ENCODE results near the gene SLC27A5. TPM values are rescaled to one million over a fixed set of nuclear protein-coding genes. Genes with fewer than 3 reads are reported as not detected.

SLC27A5 gene
- polyA plus RNA-seq, 4 donors = 9.7 to 13.4 (median 10.1) TPM

Other genes starting within 250 kb of the SLC27A5 start
- 1 to 10 TPM; 6.1 to 9.9 (median 7.9) TPM for gene ZNF8, start 233.0 kb downstream of the SLC27A5 start, polyA plus RNA-seq (ENCODE audit: insufficient read length in 4 of 4)
- gene ERVK3-1, start 206.6 kb downstream of the SLC27A5 start, polyA plus RNA-seq (ENCODE audit: insufficient read length in 4 of 4) = 10 to 100 TPM; 49.7 to 58.3 (median 51.6) TPM
- 1 to 10 TPM; 3.0 to 4.2 (median 3.5) TPM for gene ZSCAN22, start 185.0 kb downstream of the SLC27A5 start, polyA plus RNA-seq (ENCODE audit: insufficient read length in 4 of 4)
- 1 to 10 TPM; 1.3 to 2.0 (median 1.5) TPM for gene A1BG, start 158.5 kb downstream of the SLC27A5 start, polyA plus RNA-seq (ENCODE audit: insufficient read length in 4 of 4)
- 1 to 10 TPM; 3.4 to 7.9 (median 5.6) TPM for gene ZNF497, start 149.2 kb downstream of the SLC27A5 start, polyA plus RNA-seq (ENCODE audit: insufficient read length in 4 of 4)
- gene ZNF837, start 131.0 kb downstream of the SLC27A5 start, polyA plus RNA-seq (ENCODE audit: insufficient read length in 4 of 4) = 1 to 10 TPM; 2.6 to 7.1 (median 5.3) TPM
- gene RPS5, start 124.7 kb downstream of the SLC27A5 start, polyA plus RNA-seq (ENCODE audit: insufficient read length in 4 of 4) = 1,000 to 10,000 TPM in 2 of 4 donors, 100 to 1,000 TPM in 2; 891 to 1,257 (median 971) TPM
- gene RNF225, start 116.3 kb downstream of the SLC27A5 start, polyA plus RNA-seq (ENCODE audit: insufficient read length in 4 of 4) = not detected
- gene ZNF584, start 103.3 kb downstream of the SLC27A5 start, polyA plus RNA-seq (ENCODE audit: insufficient read length in 4 of 4) = 10 to 100 TPM; 11.2 to 14.6 (median 14.3) TPM
- 10 to 100 TPM; 11.9 to 16.1 (median 15.0) TPM for gene ZNF132, start 71.8 kb downstream of the SLC27A5 start, polyA plus RNA-seq (ENCODE audit: insufficient read length in 4 of 4)
- gene ZNF324B, start 60.4 kb downstream of the SLC27A5 start, polyA plus RNA-seq (ENCODE audit: insufficient read length in 4 of 4) = 1 to 10 TPM; 4.5 to 7.0 (median 5.6) TPM
- 10 to 100 TPM in 2 of 4 donors, 1 to 10 TPM in 2; 8.9 to 13.5 (median 10.8) TPM for gene ZNF324, start 44.9 kb downstream of the SLC27A5 start, polyA plus RNA-seq (ENCODE audit: insufficient read length in 4 of 4)
- 10 to 100 TPM; 12.4 to 24.5 (median 17.9) TPM for gene ZNF446, start 35.6 kb downstream of the SLC27A5 start, polyA plus RNA-seq (ENCODE audit: insufficient read length in 4 of 4)
- 10 to 100 TPM in 3 of 4 donors, 1 to 10 TPM in 1; 9.0 to 18.3 (median 13.5) TPM for gene ZBTB45, start 7.8 kb upstream of the SLC27A5 start, polyA plus RNA-seq (ENCODE audit: insufficient read length in 4 of 4)
- gene TRIM28, start 32.1 kb upstream of the SLC27A5 start, polyA plus RNA-seq (ENCODE audit: insufficient read length in 4 of 4) = 100 to 1,000 TPM; 665 to 780 (median 704) TPM
- 100 to 1,000 TPM; 118 to 132 (median 126) TPM for gene CHMP2A, start 43.1 kb upstream of the SLC27A5 start, polyA plus RNA-seq (ENCODE audit: insufficient read length in 4 of 4)
- gene UBE2M, start 46.6 kb upstream of the SLC27A5 start, polyA plus RNA-seq (ENCODE audit: insufficient read length in 4 of 4) = 100 to 1,000 TPM in 1 of 4 donors, 10 to 100 TPM in 3; 87.6 to 104 (median 95.3) TPM
- 10 to 100 TPM; 18.2 to 61.3 (median 43.9) TPM for gene MZF1, start 61.3 kb upstream of the SLC27A5 start, polyA plus RNA-seq (ENCODE audit: insufficient read length in 4 of 4)